CD14-positive monocyte (primary cell): ENCODE measurements around the gene REXO4. TPM values are rescaled to one million over a fixed set of nuclear protein-coding genes. Genes with fewer than 3 reads are reported as not detected.

Experiments
- DNase-seq, 3 donors: peaks; one replicate each; pipeline ENCODE4 v3.0.0-alpha.2; 2011 to 2022
- H2AFZ ChIP-seq: 2 replicates; pipeline ENCODE4 v1.6.0; 2012; ENCODE audit warnings: mild to moderate bottlenecking, low read depth, low read length, inconsistent platforms; ENCODE audit not compliant: insufficient read depth, poor library complexity, severe bottlenecking
- H3K27ac ChIP-seq, 2 donors: 1 replicate in 1 of 2; 2 replicates in 1 of 2; pipeline ENCODE4 v1.5.1; 2012 to 2013; ENCODE audit warnings: low read length in 2 of 2, control low read depth in 1 of 2, inconsistent platforms in 1 of 2, low read depth in 1 of 2, mild to moderate bottlenecking in 1 of 2
- H3K27me3 ChIP-seq, 2 donors: one replicate each; pipeline versions ENCODE4 v1.6.0 to v1.6.1; 2011 to 2013; ENCODE audit warnings: low read length in 2 of 2; ENCODE audit not compliant: control insufficient read depth in 2 of 2, insufficient read depth in 2 of 2
- H3K36me3 ChIP-seq, 2 donors: replicated peaks in 1 of 2; 1 replicate in 1 of 2; 2 replicates in 1 of 2; pipeline versions ENCODE4 v1.5.1 to v1.6.1; 2012 to 2013; ENCODE audit warnings: low read length in 2 of 2, control low read depth in 1 of 2, inconsistent platforms in 1 of 2, mild to moderate bottlenecking in 1 of 2; ENCODE audit not compliant: insufficient read depth in 2 of 2, control insufficient read depth in 1 of 2
- H3K4me1 ChIP-seq, 2 donors: 1 replicate in 1 of 2; 2 replicates in 1 of 2; pipeline versions ENCODE4 v1.5.1 to v1.6.1; 2012 to 2013; ENCODE audit warnings: low read length in 2 of 2, control low read depth in 1 of 2, inconsistent platforms in 1 of 2, mild to moderate bottlenecking in 1 of 2, moderate library complexity in 1 of 2; ENCODE audit not compliant: insufficient read depth in 2 of 2, control insufficient read depth in 1 of 2
- H3K4me2 ChIP-seq: replicated peaks from 2 replicates; pipeline ENCODE3; 2012; ENCODE audit warnings: low read length, moderate library complexity, mild to moderate bottlenecking; ENCODE audit not compliant: poor library complexity, severe bottlenecking; ENCODE audit errors: extremely low read depth
- H3K4me3 ChIP-seq, 3 experiments: fragments of 200-600 bp in 1 of 3; sonication (generic) in 1 of 3; replicated peaks in 1 of 3; 1 replicate in 2 of 3; 2 replicates in 1 of 3; pipeline ENCODE4 v1.5.1; 2011 to 2013; ENCODE audit warnings: low read length in 3 of 3, mild to moderate bottlenecking in 3 of 3, control low read depth in 2 of 3, low read depth in 2 of 3, inconsistent platforms in 1 of 3, moderate library complexity in 1 of 3
- H3K79me2 ChIP-seq: 2 replicates; pipeline ENCODE4 v1.6.0; 2012; ENCODE audit warnings: mild to moderate bottlenecking, control low read depth, inconsistent platforms, low read length, moderate library complexity; ENCODE audit not compliant: insufficient read depth
- H3K9ac ChIP-seq: 2 replicates; pipeline ENCODE4 v1.6.0; 2017; ENCODE audit warnings: low read length, mild to moderate bottlenecking; ENCODE audit not compliant: insufficient read depth, poor library complexity, severe bottlenecking
- H3K9me3 ChIP-seq, 2 donors: replicated peaks in 1 of 2; 1 replicate in 1 of 2; 2 replicates in 1 of 2; pipeline versions ENCODE4 v1.5.1 to v1.6.1; 2012 to 2013; ENCODE audit warnings: low read length in 2 of 2, control low read depth in 1 of 2; ENCODE audit not compliant: control insufficient read depth in 1 of 2, insufficient read depth in 1 of 2
- H4K20me1 ChIP-seq: 2 replicates; pipeline ENCODE4 v1.6.0; 2012; ENCODE audit warnings: mild to moderate bottlenecking, low read length, control low read depth, moderate library complexity; ENCODE audit not compliant: insufficient read depth
- H3K27ac Mint-ChIP-seq, 7 donors: one replicate each; pipeline ENCODE4 v1.8.0; 2020; ENCODE audit warnings: mild to moderate bottlenecking in 7 of 7, mixed read lengths in 7 of 7, moderate library complexity in 6 of 7, inconsistent platforms in 2 of 7
- H3K27me3 Mint-ChIP-seq, 3 donors: one replicate each; pipeline ENCODE4 v1.8.0; 2021 to 2022; ENCODE audit warnings: low read depth in 3 of 3, mild to moderate bottlenecking in 3 of 3, mixed read lengths in 3 of 3, moderate library complexity in 3 of 3, inconsistent platforms in 1 of 3
- H3K36me3 Mint-ChIP-seq, 2 donors: one replicate each; pipeline ENCODE4 v1.8.0; 2020; ENCODE audit warnings: mixed read lengths in 2 of 2, inconsistent platforms in 1 of 2, mild to moderate bottlenecking in 1 of 2
- H3K4me1 Mint-ChIP-seq: one replicate; pipeline ENCODE4 v1.8.0; 2020; ENCODE audit warnings: mild to moderate bottlenecking, mixed read lengths
- H3K4me3 Mint-ChIP-seq, 2 donors: one replicate each; pipeline ENCODE4 v1.8.0; 2020; ENCODE audit warnings: mild to moderate bottlenecking in 2 of 2, mixed read lengths in 2 of 2, moderate library complexity in 1 of 2
- H3K9me3 Mint-ChIP-seq, 7 donors: one replicate each; pipeline ENCODE4 v1.8.0; 2020 to 2022; ENCODE audit warnings: mixed read lengths in 7 of 7, mild to moderate bottlenecking in 6 of 7, moderate library complexity in 6 of 7, inconsistent platforms in 2 of 7
- WGBS: methylation state at CpG from one replicate; pipeline ENCODE4 v1.1.5; 2013; ENCODE audit warnings: missing lambda C conversion rate; ENCODE audit not compliant: insufficient coverage; 5-methylcytosine and 5-hydroxymethylcytosine counted together
- intact Hi-C, 2 donors: fragments of 100-400 bp; cut with micrococcal nuclease; formaldehyde crosslinking; loops; one replicate each; pipeline versions ENCODE4 v1.15.0 to v1.15.1; 2023
- polyA plus RNA-seq, 3 donors: library from polyadenylated mRNA; depleted of rRNA in 1 of 3; unstranded in 2 of 3; stranded (reverse) in 1 of 3; fragments of 300-500 nt in 2 of 3; fragments of >200 nt in 1 of 3; fragmentation: Illumina TruSeq in 2 of 3; gene quantifications; 1 replicate in 2 of 3; 2 replicates in 1 of 3; pipeline ENCODE4 v1.2.3, GENCODE V29; 2012 to 2021
- TF ChIP-seq, protein P1 (sequence below): fragments of 200-600 bp; IDR thresholded peaks from one replicate; pipeline ENCODE4 v1.8.0; 2022; ENCODE audit warnings: antibody characterized with exemption, mild to moderate bottlenecking

Gene REXO4
- polyA plus RNA-seq, 3 donors = 3.0 to 11.0 (median 4.2) TPM

DNA sequence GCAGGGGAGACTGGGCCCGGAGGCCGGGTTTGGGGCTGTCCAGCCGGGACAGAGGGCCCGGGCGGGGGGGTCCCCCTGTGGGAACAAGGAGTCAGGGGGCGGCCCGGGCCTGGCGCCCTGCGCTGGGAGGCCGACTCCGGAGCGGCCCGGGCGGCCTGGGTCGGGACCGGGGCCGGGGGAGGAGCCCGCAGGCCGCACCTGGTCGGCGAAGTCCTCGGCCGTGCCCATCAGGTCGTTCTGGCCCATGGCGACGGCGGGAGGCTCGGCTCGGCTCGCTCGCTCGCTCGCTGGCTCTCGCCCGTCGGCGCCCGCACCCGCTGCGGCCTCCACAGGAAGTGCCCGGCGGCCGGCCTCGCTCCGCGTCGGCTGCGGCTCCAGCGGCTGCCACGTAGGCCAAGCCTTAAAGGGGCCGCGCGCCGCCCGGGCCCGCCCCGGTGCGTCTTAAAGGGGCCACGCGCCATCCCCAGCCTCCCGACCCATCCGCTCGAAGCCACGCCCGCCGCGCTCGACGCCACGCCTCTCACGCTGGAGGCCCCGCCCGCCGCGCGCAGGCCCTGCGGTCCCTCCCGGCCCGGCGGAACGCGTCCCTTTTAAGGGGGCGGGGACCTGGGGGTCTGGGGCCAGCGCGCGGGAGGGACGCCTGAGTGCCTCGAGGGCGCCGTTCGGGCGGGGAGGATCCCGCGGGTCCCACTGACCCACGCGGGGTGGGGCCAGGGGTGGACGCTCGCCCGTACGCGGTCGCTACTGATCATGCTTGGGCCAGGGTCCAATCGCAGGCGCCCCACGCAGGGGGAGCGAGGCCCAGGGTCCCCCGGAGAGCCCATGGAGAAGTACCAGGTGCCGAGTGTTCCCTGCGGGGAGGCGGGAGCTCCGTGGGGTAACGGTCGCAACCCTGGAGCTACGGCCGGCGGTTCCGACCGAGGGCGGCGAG is 41.8 kb downstream of the REXO4 start, which contains the start of the genes STKLD1 and SURF4:
Gene STKLD1 (plus strand): TSS at position 643 of the 931 bp plus-strand sequence. CDS start 108 bp downstream, at position 751.
Gene SURF4 (minus strand): TSS at position 337 of the 931 bp plus-strand sequence. CDS start 91 bp downstream, at position 246.
- TF ChIP-seq, protein P1, sequence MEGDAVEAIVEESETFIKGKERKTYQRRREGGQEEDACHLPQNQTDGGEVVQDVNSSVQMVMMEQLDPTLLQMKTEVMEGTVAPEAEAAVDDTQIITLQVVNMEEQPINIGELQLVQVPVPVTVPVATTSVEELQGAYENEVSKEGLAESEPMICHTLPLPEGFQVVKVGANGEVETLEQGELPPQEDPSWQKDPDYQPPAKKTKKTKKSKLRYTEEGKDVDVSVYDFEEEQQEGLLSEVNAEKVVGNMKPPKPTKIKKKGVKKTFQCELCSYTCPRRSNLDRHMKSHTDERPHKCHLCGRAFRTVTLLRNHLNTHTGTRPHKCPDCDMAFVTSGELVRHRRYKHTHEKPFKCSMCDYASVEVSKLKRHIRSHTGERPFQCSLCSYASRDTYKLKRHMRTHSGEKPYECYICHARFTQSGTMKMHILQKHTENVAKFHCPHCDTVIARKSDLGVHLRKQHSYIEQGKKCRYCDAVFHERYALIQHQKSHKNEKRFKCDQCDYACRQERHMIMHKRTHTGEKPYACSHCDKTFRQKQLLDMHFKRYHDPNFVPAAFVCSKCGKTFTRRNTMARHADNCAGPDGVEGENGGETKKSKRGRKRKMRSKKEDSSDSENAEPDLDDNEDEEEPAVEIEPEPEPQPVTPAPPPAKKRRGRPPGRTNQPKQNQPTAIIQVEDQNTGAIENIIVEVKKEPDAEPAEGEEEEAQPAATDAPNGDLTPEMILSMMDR = no peak
- WGBS = under 1% methylated on average over 120 of the region's 120 CpGs
- peak within 1 kb of the TSS; percentile 89 to 96 (median 94) for H3K27ac Mint-ChIP-seq
- no peaks in the 10 kb centered on the region for H3K9me3 Mint-ChIP-seq
- H2AFZ ChIP-seq = peak within 1 kb of the TSS; percentile 98
- peak within 1 kb of the TSS; percentile 71 to 83 for H3K27ac ChIP-seq
- H3K4me1 Mint-ChIP-seq = peaks cover 54% of the 10 kb centered on the region
- H3K36me3 ChIP-seq = peaks cover 8 to 16% of the 10 kb centered on the region in 2 donors
- peak within 1 kb of the TSS; percentile 94 to 97 for H3K4me3 Mint-ChIP-seq
- H3K79me2 ChIP-seq = peaks cover 48% of the 10 kb centered on the region
- H3K9ac ChIP-seq = peak within 1 kb of the TSS; percentile 96
- peaks cover 44% of the 10 kb centered on the region for H4K20me1 ChIP-seq
- H3K4me1 ChIP-seq = peaks cover 21 to 56% of the 10 kb centered on the region in 2 donors
- H3K9me3 ChIP-seq = no peaks in the 10 kb centered on the region
- peak within 1 kb of the TSS; percentile 85 for H3K4me2 ChIP-seq
- no peaks in the 10 kb centered on the region for H3K27me3 ChIP-seq
- intact Hi-C loops = loop anchor here (1.0 to 10.0 kb wide), 4 partner anchors 19 to 341 kb away; partner anchors contain the start of genes GTF3C5 (in 1 of the 2), MED22 (in 1 of the 2), RPL7A (in 1 of the 2) and SURF1 (in 1 of the 2)
- peak; percentile 89 to 93 (median 90) for DNase-seq
- peaks cover 0 to 5% (median 3%) of the 10 kb centered on the region in 3 donors for H3K27me3 Mint-ChIP-seq
- H3K4me3 ChIP-seq = peak within 1 kb of the TSS; percentile 65 to 95 (median 86)
- H3K36me3 Mint-ChIP-seq = peaks cover 10 to 22% of the 10 kb centered on the region in 2 donors

DNA sequence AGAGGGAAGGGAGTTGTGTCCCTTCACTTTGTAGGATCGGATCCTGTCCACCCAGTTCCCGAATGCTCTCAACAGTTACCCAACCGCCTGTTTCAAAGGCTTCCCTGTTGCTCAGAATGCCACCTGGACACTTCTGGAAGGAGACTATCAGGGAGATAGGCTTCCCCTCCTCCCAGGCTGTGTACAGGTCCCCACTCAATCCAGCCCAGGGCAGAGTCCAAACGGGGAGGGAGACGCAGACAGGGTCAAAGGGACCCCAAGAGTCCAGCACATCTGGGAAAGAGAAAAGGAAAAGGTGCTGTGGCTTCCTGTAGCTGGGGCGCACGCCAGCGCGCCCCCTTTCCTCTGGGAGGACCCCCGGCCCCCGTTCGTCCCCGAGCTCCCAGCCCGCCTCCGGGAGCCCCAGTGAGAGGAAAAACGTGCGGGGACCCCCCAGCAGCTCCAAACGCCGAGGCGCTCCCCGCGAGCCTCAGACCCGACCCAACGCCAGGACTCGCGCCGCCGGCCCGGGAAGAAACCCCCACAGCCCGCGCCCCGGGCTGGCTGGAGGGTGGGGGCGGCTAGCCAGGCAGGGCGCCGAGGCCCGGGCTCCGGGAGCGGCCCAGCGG is 42.6 kb downstream of the REXO4 start:
- Histone ChIP-seq H3K9ac (peak overlapping the region; percentile 96), H3K4me2 (peak overlapping the region; percentile 85), H3K4me3 (peak overlapping the region; percentile 65 to 95 (median 86)), H3K79me2 (peaks cover 56% of the 10 kb centered on the region), H2AFZ (peak overlapping the region; percentile 98), H4K20me1 (peaks cover 52% of the 10 kb centered on the region), H3K27ac (peak overlapping the region; percentile 71 to 83), H3K4me1 (peaks cover 21 to 56% of the 10 kb centered on the region in 2 donors), H3K36me3 (peaks cover 14 to 23% of the 10 kb centered on the region in 2 donors), H3K9me3 (no peaks in the 10 kb centered on the region), H3K27me3 (no peaks in the 10 kb centered on the region)
- DNase-seq = peak in 2 of 3 donors; percentile 17 to 25
- TF ChIP-seq, protein P1 = no peak
- no peaks in the 10 kb centered on the region for H3K9me3 Mint-ChIP-seq
- peak overlapping the region; percentile 89 to 96 (median 94) for H3K27ac Mint-ChIP-seq
- 0% methylated on average over 37 of the region's 39 CpGs for WGBS
- peaks cover 16 to 29% of the 10 kb centered on the region in 2 donors for H3K36me3 Mint-ChIP-seq
- intact Hi-C loops = loop anchor here (2.0 to 10.0 kb wide), 2 partner anchors 18 to 340 kb away; partner anchors contain the start of genes GTF3C5 (in 1 of the 2), SURF1 (in 1 of the 2) and SURF2 (in 1 of the 2)
- peaks cover 0 to 5% (median 3%) of the 10 kb centered on the region in 3 donors for H3K27me3 Mint-ChIP-seq
- H3K4me3 Mint-ChIP-seq = peak overlapping the region; percentile 94 to 97
- H3K4me1 Mint-ChIP-seq = peaks cover 59% of the 10 kb centered on the region
